ENCODE data around the gene RET.

RET gene

GRCh38 chr10:43110338-43111071 is 33.6 kb downstream of the RET start:
- H3K4me1 ChIP-seq (ENCODE audit: control insufficient read depth, insufficient read depth, low read length), result no peaks in the 10 kb centered on the region
- no peak overlapping the region for H3K4me3 ChIP-seq (ENCODE audit: low read length)
- no peak overlapping the region for H3K27ac ChIP-seq (ENCODE audit: low read depth, low read length)
- H3K36me3 ChIP-seq (ENCODE audit: control insufficient read depth, insufficient read depth, low read length), result no peaks in the 10 kb centered on the region
- no peaks in the 10 kb centered on the region for H3K27me3 ChIP-seq (ENCODE audit: control insufficient read depth, insufficient read depth, low read length)
- no peak overlapping the region for H3K9ac ChIP-seq (ENCODE audit: low read length)

GRCh38 chr10:43111101-43111500 is 34.2 kb downstream of the RET start:
- Histone ChIP-seq H3K4me3 (ENCODE audit: low read length) (no peak overlapping the region), H3K27ac (ENCODE audit: low read depth, low read length) (no peak overlapping the region), H3K4me1 (ENCODE audit: control insufficient read depth, insufficient read depth, low read length) (no peaks in the 10 kb centered on the region), H3K36me3 (ENCODE audit: control insufficient read depth, insufficient read depth, low read length) (no peaks in the 10 kb centered on the region), H3K9ac (ENCODE audit: low read length) (no peak overlapping the region), H3K27me3 (ENCODE audit: control insufficient read depth, insufficient read depth, low read length) (no peaks in the 10 kb centered on the region)

- Histone ChIP-seq H3K4me1 (ENCODE audit: control insufficient read depth, insufficient read depth, low read length) (no peaks in the 10 kb centered on the region), H3K36me3 (ENCODE audit: control insufficient read depth, insufficient read depth, low read length) (no peaks in the 10 kb centered on the region), H3K27me3 (ENCODE audit: control insufficient read depth, insufficient read depth, low read length) (peaks cover 1% of the 10 kb centered on the region), H3K9ac (ENCODE audit: low read length) (no peak overlapping the region), H3K4me3 (ENCODE audit: low read length) (no peak overlapping the region), H3K27ac (ENCODE audit: low read depth, low read length) (no peak overlapping the region)
These were observed 35.2 kb downstream of the RET start for GRCh38 chr10:43111921-43112607.

- Histone ChIP-seq H3K4me1 (ENCODE audit: control insufficient read depth, insufficient read depth, low read length) (no peaks in the 10 kb centered on the region), H3K27ac (ENCODE audit: low read depth, low read length) (no peak overlapping the region), H3K4me3 (ENCODE audit: low read length) (no peak overlapping the region), H3K27me3 (ENCODE audit: control insufficient read depth, insufficient read depth, low read length) (peaks cover 2% of the 10 kb centered on the region), H3K36me3 (ENCODE audit: control insufficient read depth, insufficient read depth, low read length) (no peaks in the 10 kb centered on the region), H3K9ac (ENCODE audit: low read length) (no peak overlapping the region)
These were observed 35.7 kb downstream of the RET start for GRCh38 chr10:43112608-43112961.

GRCh38 chr10:43113201-43114087 is 36.6 kb downstream of the RET start:
- no peak overlapping the region for H3K9ac ChIP-seq (ENCODE audit: low read length)
- H3K4me1 ChIP-seq (ENCODE audit: control insufficient read depth, insufficient read depth, low read length), result no peaks in the 10 kb centered on the region
- H3K4me3 ChIP-seq (ENCODE audit: low read length), result no peak overlapping the region
- peaks cover 2% of the 10 kb centered on the region for H3K27me3 ChIP-seq (ENCODE audit: control insufficient read depth, insufficient read depth, low read length)
- H3K36me3 ChIP-seq (ENCODE audit: control insufficient read depth, insufficient read depth, low read length), result no peaks in the 10 kb centered on the region
- no peak overlapping the region for H3K27ac ChIP-seq (ENCODE audit: low read depth, low read length)

- H3K27ac ChIP-seq (ENCODE audit: low read depth, low read length), result no peak overlapping the region
- no peak overlapping the region for H3K4me3 ChIP-seq (ENCODE audit: low read length)
- H3K27me3 ChIP-seq (ENCODE audit: control insufficient read depth, insufficient read depth, low read length), result peaks cover 2% of the 10 kb centered on the region
These were observed 37.3 kb downstream of the RET start for GRCh38 chr10:43114088-43114742.

GRCh38 chr10:43114743-43115611 is 38.1 kb downstream of the RET start:
- Histone ChIP-seq H3K9ac (ENCODE audit: low read length) (no peak overlapping the region), H3K27ac (ENCODE audit: low read depth, low read length) (no peak overlapping the region), H3K36me3 (ENCODE audit: control insufficient read depth, insufficient read depth, low read length) (no peaks in the 10 kb centered on the region), H3K27me3 (ENCODE audit: control insufficient read depth, insufficient read depth, low read length) (peaks cover 2% of the 10 kb centered on the region), H3K4me1 (ENCODE audit: control insufficient read depth, insufficient read depth, low read length) (no peaks in the 10 kb centered on the region), H3K4me3 (ENCODE audit: low read length) (no peak overlapping the region)

More at GRCh38 chr10:43114088-43114742, 37.3 kb downstream of the RET start:
- no peaks in the 10 kb centered on the region for H3K4me1 ChIP-seq (ENCODE audit: control insufficient read depth, insufficient read depth, low read length)
- no peaks in the 10 kb centered on the region for H3K36me3 ChIP-seq (ENCODE audit: control insufficient read depth, insufficient read depth, low read length)
- no peak overlapping the region for H3K9ac ChIP-seq (ENCODE audit: low read length)

GRCh38 chr10:43115881-43116595 is 39.2 kb downstream of the RET start:
- Histone ChIP-seq H3K27ac (ENCODE audit: low read depth, low read length) (no peak overlapping the region), H3K9ac (ENCODE audit: low read length) (no peak overlapping the region), H3K4me3 (ENCODE audit: low read length) (no peak overlapping the region), H3K4me1 (ENCODE audit: control insufficient read depth, insufficient read depth, low read length) (no peaks in the 10 kb centered on the region), H3K36me3 (ENCODE audit: control insufficient read depth, insufficient read depth, low read length) (no peaks in the 10 kb centered on the region), H3K27me3 (ENCODE audit: control insufficient read depth, insufficient read depth, low read length) (peaks cover 2% of the 10 kb centered on the region)

- Histone ChIP-seq H3K9ac (ENCODE audit: low read length) (no peak overlapping the region), H3K36me3 (ENCODE audit: control insufficient read depth, insufficient read depth, low read length) (no peaks in the 10 kb centered on the region), H3K4me3 (ENCODE audit: low read length) (no peak overlapping the region), H3K27ac (ENCODE audit: low read depth, low read length) (no peak overlapping the region), H3K4me1 (ENCODE audit: control insufficient read depth, insufficient read depth, low read length) (no peaks in the 10 kb centered on the region), H3K27me3 (ENCODE audit: control insufficient read depth, insufficient read depth, low read length) (peaks cover 2% of the 10 kb centered on the region)
These were observed 39.7 kb downstream of the RET start for GRCh38 chr10:43116596-43116995.

GRCh38 chr10:43117031-43117776 is 40.3 kb downstream of the RET start:
- no peak overlapping the region for H3K9ac ChIP-seq (ENCODE audit: low read length)
- no peak overlapping the region for H3K4me3 ChIP-seq (ENCODE audit: low read length)
- peaks cover 2% of the 10 kb centered on the region for H3K27me3 ChIP-seq (ENCODE audit: control insufficient read depth, insufficient read depth, low read length)
- H3K36me3 ChIP-seq (ENCODE audit: control insufficient read depth, insufficient read depth, low read length), result no peaks in the 10 kb centered on the region
- H3K27ac ChIP-seq (ENCODE audit: low read depth, low read length), result no peak overlapping the region
- no peaks in the 10 kb centered on the region for H3K4me1 ChIP-seq (ENCODE audit: control insufficient read depth, insufficient read depth, low read length)
